CD4-positive, alpha-beta T cell treated with Interleukin-10 for 1 hour (primary cell): ENCODE data around the gene MORN1.

Experiments
- DNase-seq: peaks from one replicate; pipeline ENCODE4 v3.0.0-alpha.2; 2020

Gene MORN1

GRCh38 chr1:2372551-2373490 is 18.5 kb downstream of the MORN1 start:
- no peak for DNase-seq

DNA sequence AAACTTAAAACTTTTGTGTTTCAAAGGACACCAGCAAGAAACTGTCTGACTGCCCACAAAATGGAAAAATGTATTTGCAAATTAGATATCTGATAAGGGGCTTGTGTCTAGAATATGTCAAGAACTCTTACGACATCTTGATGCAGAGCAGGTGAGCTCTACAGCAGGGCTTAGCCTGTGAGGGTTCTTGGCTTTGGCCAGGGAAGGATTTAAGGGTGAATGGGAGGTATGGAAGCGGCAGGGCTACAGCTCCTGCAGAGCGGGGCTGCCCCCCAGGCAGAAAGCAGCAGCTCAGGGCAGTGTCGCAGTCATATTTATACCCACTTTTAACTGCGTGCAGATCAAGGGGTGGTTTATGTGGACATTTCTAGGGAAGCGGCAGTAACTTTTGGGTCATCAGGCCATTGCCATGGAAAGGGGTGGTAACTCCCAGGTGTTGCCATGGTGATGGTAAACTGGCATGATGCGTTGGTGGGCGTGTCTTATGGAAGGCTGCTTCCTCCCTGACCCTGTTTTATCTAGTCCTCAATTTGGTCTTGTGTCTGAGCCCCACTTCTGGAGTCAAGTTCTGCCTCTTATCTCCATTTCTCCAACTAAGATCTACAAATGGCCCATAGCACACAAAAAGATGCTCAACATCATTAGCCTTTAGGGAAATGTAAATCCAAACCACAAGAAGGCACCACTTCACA is 23.2 kb downstream of the MORN1 start:
- no peak for DNase-seq

DNA sequence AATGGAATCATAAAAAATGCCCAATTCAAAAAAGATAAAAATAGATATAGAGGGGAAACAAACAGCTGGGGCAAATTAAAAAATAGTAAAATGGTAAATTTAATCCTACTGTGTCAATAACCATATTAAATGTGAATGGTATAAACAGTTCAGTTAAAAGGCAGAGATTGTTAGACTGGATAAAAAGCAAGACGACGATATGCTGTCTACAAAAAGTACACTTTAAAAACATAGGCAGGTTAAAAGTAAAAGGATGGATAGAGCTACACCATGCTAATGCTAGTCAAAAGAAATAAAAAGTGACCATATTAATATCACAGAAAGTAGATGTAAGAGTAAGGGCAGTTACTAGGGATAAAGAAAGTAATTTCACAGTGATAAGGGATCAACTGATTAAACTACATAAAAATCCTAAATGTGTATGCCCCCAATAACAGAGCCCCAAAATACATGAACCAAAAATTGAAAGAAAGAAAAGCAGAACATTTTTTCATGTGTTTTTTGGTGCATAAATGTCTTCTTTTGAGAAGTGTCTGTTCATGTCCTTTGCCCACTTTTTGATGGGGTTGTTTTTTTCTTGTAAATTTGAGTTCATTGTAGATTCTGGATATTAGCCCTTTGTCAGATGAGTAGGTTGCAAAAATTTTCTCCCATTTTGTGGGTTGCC is 27.4 kb downstream of the MORN1 start:
- DNase-seq, result no peak

- DNase-seq, result no peak
These were observed 30.6 kb downstream of the MORN1 start for GRCh38 chr1:2360588-2361364.

- DNase-seq, result no peak
These were observed 32.4 kb downstream of the MORN1 start for GRCh38 chr1:2358651-2359640.

GRCh38 chr1:2358072-2358471 is 33.3 kb downstream of the MORN1 start:
- no peak for DNase-seq

DNA sequence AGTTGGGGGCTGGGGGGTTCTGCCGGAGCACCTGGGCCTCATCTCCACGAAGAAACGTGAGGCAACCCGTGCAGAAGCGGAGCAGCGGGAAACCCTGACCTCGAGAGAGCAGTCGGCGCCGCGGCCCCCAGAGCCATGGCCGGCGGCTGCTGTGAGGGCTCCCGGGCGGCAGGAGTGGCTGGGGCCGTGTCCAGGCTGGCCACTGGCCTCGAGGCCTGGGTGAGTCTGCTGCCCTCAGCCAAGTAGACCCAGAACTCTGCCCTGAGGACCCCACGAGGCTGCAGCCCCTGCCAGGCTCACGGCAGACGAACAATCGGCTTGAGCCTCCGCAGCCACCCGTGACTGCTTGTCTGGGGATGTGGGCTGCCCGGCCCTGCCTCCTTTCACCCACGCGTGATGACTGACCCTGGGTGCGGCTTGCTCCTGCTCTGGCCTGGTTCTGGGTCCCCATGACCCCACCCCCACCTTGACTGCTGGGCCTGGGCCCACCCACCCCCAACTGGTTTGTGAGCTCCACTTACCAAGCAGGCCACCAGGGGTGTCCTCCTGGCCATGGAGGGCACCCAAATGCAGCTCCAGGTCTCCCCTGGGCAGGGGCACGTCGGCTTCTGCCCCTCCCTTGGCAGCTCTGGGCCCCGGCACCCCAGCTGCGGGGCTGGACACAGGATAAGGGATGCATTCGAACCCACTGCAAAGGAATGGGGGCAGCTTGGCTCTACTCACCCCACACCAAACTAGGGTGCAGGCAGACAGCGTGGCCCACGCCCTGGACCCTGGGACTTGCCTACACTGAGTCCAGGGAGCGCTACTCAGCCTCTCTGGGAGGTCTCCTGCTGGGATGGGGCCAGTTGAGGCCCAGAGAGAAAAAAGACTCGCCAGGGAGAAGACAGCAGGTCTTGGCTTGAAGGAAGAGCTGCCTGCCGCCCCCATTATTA is 34.2 kb downstream of the MORN1 start:
- no peak for DNase-seq

- DNase-seq, result no peak
These were observed 35.0 kb downstream of the MORN1 start for GRCh38 chr1:2356401-2356800.

GRCh38 chr1:2355373-2356261 is 35.7 kb downstream of the MORN1 start:
- no peak for DNase-seq

GRCh38 chr1:2354511-2355372 is 36.6 kb downstream of the MORN1 start:
- no peak for DNase-seq

DNA sequence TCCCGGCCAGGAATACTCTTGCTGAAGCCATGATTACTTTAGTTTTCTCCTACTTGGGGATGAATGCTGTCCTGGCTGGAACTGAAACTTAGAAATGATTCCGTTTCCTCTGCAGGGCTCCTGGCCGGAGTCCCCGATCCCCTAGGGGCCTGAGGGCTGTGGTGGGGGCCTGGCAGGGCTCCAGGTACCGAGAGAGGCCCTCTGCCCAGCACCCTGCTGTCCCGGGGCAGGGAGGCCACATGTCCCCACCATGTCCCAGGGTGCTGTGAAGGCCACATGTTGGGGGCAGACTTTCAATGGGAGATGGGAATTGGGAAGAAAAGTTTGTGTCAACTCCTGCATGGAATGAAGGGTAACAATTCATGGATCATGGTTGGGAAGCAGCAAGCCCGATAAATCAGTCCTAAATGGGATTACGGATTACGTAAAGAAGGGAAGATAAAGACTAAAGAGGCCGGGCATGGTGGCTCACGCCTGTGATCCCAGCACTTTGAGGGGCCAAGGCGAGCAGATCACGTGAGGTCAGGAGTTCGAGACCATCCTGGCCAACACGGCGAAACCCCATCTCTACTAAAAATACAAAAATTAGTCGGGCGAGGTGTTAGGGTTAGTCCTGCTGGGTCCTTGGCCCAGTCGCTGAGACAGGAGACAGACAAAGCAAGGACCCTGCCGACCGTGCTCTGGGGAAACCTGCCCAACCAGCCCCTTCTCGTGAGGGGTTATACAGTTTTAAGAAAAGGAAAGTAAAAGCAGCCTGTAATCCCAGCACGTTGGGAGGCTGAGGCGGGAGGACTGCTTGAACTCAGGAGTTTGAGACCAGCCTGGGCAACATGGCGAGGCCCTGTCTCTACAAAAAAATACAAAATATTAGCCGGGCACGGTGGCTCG is 37.6 kb downstream of the MORN1 start:
- DNase-seq, result no peak

DNA sequence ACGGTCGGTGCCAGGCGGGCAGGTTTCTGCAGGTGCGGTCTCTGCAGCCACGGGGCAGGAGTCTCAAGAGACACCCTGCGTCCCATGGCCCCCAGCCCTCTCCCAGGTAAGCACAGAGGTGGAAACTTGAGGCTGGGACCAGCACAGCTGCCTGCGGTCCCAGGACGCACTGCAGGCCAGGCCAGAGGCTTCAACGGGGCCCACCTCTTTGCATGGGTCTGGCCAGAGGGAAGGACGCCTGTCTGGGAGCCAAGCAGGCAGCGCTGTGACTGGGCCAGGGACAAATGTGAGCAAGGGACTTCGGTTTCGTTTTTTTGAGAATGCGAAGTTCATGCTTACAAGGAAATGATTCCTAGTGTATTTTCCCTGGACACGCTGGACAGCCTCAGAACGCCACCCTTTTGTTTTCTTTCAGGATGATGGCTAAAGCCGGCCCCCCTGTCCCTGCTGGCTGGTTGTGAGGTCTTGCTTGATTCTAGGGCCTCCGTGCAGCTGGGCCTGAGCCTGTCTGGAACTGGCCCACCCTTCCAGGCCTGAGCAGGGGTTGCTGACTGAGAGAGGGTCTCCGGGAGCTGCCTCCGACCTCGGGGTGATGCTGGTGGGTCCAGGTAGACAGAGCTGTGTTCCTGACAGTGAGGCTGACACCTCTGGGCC is 38.3 kb downstream of the MORN1 start:
- no peak for DNase-seq

- DNase-seq, result no peak
These were observed 38.9 kb downstream of the MORN1 start for GRCh38 chr1:2352341-2352896.

- DNase-seq, result no peak
These were observed 39.6 kb downstream of the MORN1 start for GRCh38 chr1:2351723-2352122.

- DNase-seq, result no peak
These were observed 40.3 kb downstream of the MORN1 start for GRCh38 chr1:2350911-2351655.

- no peak for DNase-seq
These were observed 40.9 kb downstream of the MORN1 start for GRCh38 chr1:2350501-2350900.
